ENCODE measurements around the gene MEGF8.

DNA sequence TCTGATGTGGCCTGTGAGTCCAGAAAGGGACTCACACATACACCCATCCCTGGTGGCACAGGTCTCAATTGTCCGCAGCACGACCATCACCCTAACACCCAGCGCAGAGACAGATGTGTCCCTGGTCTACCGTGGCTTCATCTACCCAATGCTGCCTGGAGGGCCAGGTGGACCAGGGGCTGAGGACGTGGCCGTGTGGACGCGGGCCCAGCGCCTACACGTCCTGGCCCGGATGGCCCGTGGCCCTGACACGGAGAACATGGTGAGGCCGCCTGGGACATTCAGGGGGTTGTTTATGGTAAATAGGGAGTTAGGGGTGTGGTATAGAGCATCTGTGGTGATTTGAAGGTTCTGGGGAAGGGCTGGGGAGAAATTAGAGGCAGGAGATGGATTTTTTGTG is 22.8 kb downstream of the MEGF8 start:
- TF ChIP-seq, protein P1, sequence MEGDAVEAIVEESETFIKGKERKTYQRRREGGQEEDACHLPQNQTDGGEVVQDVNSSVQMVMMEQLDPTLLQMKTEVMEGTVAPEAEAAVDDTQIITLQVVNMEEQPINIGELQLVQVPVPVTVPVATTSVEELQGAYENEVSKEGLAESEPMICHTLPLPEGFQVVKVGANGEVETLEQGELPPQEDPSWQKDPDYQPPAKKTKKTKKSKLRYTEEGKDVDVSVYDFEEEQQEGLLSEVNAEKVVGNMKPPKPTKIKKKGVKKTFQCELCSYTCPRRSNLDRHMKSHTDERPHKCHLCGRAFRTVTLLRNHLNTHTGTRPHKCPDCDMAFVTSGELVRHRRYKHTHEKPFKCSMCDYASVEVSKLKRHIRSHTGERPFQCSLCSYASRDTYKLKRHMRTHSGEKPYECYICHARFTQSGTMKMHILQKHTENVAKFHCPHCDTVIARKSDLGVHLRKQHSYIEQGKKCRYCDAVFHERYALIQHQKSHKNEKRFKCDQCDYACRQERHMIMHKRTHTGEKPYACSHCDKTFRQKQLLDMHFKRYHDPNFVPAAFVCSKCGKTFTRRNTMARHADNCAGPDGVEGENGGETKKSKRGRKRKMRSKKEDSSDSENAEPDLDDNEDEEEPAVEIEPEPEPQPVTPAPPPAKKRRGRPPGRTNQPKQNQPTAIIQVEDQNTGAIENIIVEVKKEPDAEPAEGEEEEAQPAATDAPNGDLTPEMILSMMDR (IDR thresholded peaks at IDR 0.05), result no peak
- TF ChIP-seq ZFX (IDR thresholded peaks at IDR 0.05; ENCODE audit: borderline replicate concordance), result no peak

Data from 22Rv1 (cell line).